Mammary epithelial cell (primary cell): ENCODE results near the gene KCNQ5.

Source experiments
- CTCF ChIP-seq, 2 donors: IDR thresholded peaks in 1 of 2; conservative IDR thresholded peaks in 1 of 2; 2 replicates each; pipeline ENCODE4 v1.5.1; 2011 to 2012; ENCODE audit warnings: inconsistent platforms in 2 of 2, low read length in 2 of 2, mild to moderate bottlenecking in 2 of 2, control low read depth in 1 of 2, low read depth in 1 of 2; ENCODE audit not compliant: insufficient read depth in 1 of 2; ENCODE audit errors: extremely low read depth in 1 of 2
- EZH2 ChIP-seq: IDR thresholded peaks from 2 replicates; pipeline ENCODE4 v1.6.1; 2012; ENCODE audit warnings: low read length, inconsistent platforms, borderline replicate concordance

DNA sequence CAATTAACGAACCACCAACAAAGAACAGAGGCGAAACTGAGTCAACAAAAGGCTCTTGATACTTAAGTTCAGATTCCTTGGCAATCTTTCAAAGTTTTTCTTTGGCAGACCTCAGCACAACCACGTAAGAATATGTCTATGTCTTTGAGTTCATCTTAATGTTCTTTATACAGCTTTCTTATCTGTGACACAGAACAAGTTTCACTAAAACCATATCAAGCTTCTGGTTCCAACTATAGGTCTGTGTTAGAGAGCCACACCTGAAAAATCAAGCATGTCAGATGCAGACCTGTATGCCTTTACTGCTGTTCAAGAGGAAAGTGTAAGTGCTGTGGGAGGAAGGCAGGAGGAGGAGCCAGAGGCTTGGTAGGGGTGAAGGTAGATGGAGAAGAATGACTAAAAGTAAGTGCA, 332.1 kb downstream of the KCNQ5 start:
- TF ChIP-seq CTCF (conservative IDR thresholded peaks at IDR 0.05 in 1 of 2, IDR thresholded peaks at IDR 0.05 in 1 of 2; ENCODE audit: extremely low read depth in 1 of 2, insufficient read depth in 1 of 2, low read depth in 1 of 2, low read length in 2 of 2) (no peak), EZH2 (no peak)
